ENCODE data around the gene FBL. TPM values are rescaled to one million over a fixed set of nuclear protein-coding genes. Genes with fewer than 3 reads are reported as not detected.

Gene FBL
- total and polyA plus RNA-seq, 2 of the 4 experiments (the other 2 are of a cell fraction) = 259 to 446 TPM

DNA sequence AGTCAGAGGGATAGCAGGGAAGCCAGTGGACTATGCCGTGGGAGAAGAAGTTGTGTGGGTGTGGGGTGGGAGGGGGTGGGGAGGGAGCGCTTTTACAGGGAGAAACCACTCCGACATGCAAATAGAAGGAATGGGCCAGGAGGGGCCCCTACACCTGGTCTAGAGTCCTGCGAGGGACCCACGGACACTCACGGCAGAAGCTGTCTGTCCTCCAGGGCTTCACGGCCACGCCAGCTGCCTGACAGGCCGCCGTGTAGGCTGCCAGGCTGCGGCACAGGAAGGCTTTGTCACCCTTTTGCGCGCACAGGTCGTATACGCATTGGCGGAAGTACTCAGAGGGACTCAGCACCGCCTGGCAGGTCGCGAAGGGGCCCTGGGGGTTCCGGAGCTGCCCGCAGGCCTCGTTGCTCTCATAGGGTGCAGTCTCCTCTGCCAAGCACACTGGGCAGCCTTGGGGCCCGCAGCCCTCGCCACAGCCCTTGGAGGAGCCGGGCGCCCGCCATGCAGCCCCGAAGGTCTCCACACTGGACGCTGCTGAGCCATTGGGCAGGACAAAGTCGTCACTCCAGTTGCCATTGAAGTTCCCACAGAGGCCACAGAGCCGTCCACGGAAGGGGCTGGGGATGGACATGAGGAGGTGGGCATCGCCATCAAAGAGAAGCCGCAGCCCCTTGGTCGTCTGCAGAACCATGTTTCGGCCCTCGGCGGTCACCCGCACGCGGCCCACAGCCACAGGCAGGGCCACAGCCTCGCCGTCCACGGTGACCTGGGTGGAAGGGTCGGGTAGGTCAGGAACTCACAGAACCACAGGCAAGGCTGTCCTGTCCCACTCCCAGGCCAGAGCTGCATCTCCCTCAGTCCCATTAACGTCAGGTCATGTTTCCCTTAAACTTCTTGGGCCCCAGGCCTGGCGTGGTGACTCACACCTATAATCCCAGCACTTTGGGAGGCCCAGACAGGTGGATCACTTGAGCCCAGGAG lies 26.0 kb upstream of the FBL start:
- Histone ChIP-seq H2BK20ac (ENCODE audit: low read depth, low read length) (no peak overlapping the region), H3K23ac (ENCODE audit: low read depth, low read length) (no peak overlapping the region), H3K4me1 (ENCODE audit: control insufficient read depth, insufficient read depth, low read length) (no peaks in the 10 kb centered on the region), H3K4ac (ENCODE audit: low read depth, low read length) (no peak overlapping the region), H3K9me3 (ENCODE audit: control insufficient read depth, insufficient read depth, low read length) (no peaks in the 10 kb centered on the region), H3K14ac (replicated peaks; ENCODE audit: low read depth, low read length) (no peak overlapping the region), H2AFZ (replicated peaks; ENCODE audit: low read length, poor library complexity) (no peak overlapping the region), H3K79me1 (ENCODE audit: low read depth in 1 of 2, low read length in 2 of 2) (no peaks in the 10 kb centered on the region), H3K36me3 (ENCODE audit: control insufficient read depth, insufficient read depth, low read length) (no peaks in the 10 kb centered on the region), H2BK5ac (ENCODE audit: low read depth, low read length, poor library complexity, severe bottlenecking) (no peak overlapping the region), H3K9me1 (ENCODE audit: insufficient read depth, low read length) (no peaks in the 10 kb centered on the region), H3K4me3 (ENCODE audit: insufficient read depth, low read depth, low read length) (no peak overlapping the region), H4K8ac (ENCODE audit: low read depth in 2 of 2, low read length in 2 of 2) (no peak overlapping the region), H4K5ac (ENCODE audit: low read depth, low read length) (no peak overlapping the region), H4K91ac (ENCODE audit: insufficient read depth, low read depth, low read length) (no peak overlapping the region), H4K20me1 (ENCODE audit: insufficient read depth, low read length) (no peaks in the 10 kb centered on the region), H3K27ac (ENCODE audit: insufficient read depth, low read length) (no peak overlapping the region), H2AK5ac (ENCODE audit: low read depth, low read length) (no peak overlapping the region), H3K27me3 (ENCODE audit: control insufficient read depth, insufficient read depth, low read length) (no peaks in the 10 kb centered on the region), H3K4me2 (ENCODE audit: low read depth, low read length) (no peak overlapping the region), H3K9ac (ENCODE audit: low read depth, low read length) (no peak overlapping the region), H3K56ac (ENCODE audit: extremely low read depth, insufficient read depth, low read length) (no peak overlapping the region), H2BK120ac (ENCODE audit: low read depth, low read length) (no peak overlapping the region), H3K18ac (ENCODE audit: low read depth, low read length) (no peak overlapping the region), H2BK15ac (ENCODE audit: low read depth, low read length) (no peak overlapping the region), H2AK9ac (replicated peaks; ENCODE audit: low read depth, low read length, poor library complexity) (no peak overlapping the region)
- CTCF ChIA-PET = no interaction called here
- WGBS, 2 experiments (ENCODE audit: extremely low coverage in 2 of 2, insufficient read length in 1 of 2) = 76% methylated on average over 24 of the region's 47 CpGs; no CpG with 5 or more reads in 1 of the 2 experiments
- dilution Hi-C loops (cut with HindIII; ENCODE audit: low sequenced_read_pairs, unreplicated experiment) = no loop called here
- DNase-seq (no peak), ATAC-seq (ENCODE audit: low read depth) (no peak)
- POLR2A ChIA-PET (ENCODE audit: unreplicated experiment) = interaction anchor here (0.6 kb wide), 1 partner anchor 456 kb away, joined by 4 read pairs; no protein-coding TSS in a partner anchor
- intact Hi-C loops (cut with micrococcal nuclease) = no loop called here
- in situ Hi-C loops (cut with MboI; ENCODE audit: low sequenced_read_pairs) = no loop called here
- BruUV-seq (replicated peaks) = no TSS peak
- no peak for TF ChIP-seq SMC3 (IDR thresholded peaks at IDR 0.05; ENCODE audit: low read depth, low read length)
- TF ChIP-seq FOS (IDR thresholded peaks at IDR 0.05; ENCODE audit: low read depth, low read length) = no peak
- TF ChIP-seq, protein P1, sequence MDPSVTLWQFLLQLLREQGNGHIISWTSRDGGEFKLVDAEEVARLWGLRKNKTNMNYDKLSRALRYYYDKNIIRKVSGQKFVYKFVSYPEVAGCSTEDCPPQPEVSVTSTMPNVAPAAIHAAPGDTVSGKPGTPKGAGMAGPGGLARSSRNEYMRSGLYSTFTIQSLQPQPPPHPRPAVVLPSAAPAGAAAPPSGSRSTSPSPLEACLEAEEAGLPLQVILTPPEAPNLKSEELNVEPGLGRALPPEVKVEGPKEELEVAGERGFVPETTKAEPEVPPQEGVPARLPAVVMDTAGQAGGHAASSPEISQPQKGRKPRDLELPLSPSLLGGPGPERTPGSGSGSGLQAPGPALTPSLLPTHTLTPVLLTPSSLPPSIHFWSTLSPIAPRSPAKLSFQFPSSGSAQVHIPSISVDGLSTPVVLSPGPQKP (IDR thresholded peaks at IDR 0.05; ENCODE audit: borderline replicate concordance, low read depth, low read length) = no peak
- no peak for TF ChIP-seq CHD1 (IDR thresholded peaks at IDR 0.05; ENCODE audit: low read depth, low read length)
- no peak for TF ChIP-seq RCOR1 (IDR thresholded peaks at IDR 0.05; ENCODE audit: insufficient replicate concordance, low read length)
- TF ChIP-seq RFX5 (IDR thresholded peaks at IDR 0.05; ENCODE audit: low read depth, low read length) = no peak
- TF ChIP-seq, protein P2, sequence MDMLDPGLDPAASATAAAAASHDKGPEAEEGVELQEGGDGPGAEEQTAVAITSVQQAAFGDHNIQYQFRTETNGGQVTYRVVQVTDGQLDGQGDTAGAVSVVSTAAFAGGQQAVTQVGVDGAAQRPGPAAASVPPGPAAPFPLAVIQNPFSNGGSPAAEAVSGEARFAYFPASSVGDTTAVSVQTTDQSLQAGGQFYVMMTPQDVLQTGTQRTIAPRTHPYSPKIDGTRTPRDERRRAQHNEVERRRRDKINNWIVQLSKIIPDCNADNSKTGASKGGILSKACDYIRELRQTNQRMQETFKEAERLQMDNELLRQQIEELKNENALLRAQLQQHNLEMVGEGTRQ (IDR thresholded peaks at IDR 0.05; ENCODE audit: low read depth, low read length) = no peak
- no peak for TF ChIP-seq CTCF (conservative IDR thresholded peaks at IDR 0.05; ENCODE audit: low read depth, low read length)
- no peak for TF ChIP-seq BHLHE40 (IDR thresholded peaks at IDR 0.05; ENCODE audit: low read depth, low read length)
- no peak for TF ChIP-seq POLR2A (IDR thresholded peaks at IDR 0.05; ENCODE audit: low read depth, low read length)
- no peak for TF ChIP-seq RAD21 (IDR thresholded peaks at IDR 0.05; ENCODE audit: low read length)
- no peak for TF ChIP-seq CEBPB (IDR thresholded peaks at IDR 0.05; ENCODE audit: low read depth, low read length)
- no peak for TF ChIP-seq MXI1 (IDR thresholded peaks at IDR 0.05; ENCODE audit: borderline replicate concordance, low read depth, low read length)
- no peak for TF ChIP-seq MAZ (IDR thresholded peaks at IDR 0.05; ENCODE audit: borderline replicate concordance, low read depth, low read length)
